H1 (cell line): ENCODE data around the gene CCDC18. TPM values are rescaled to one million over a fixed set of nuclear protein-coding genes. Genes with fewer than 3 reads are reported as not detected.
A peak's percentile ranks its signal among the peaks of the same experiment; 100 is the strongest.

Experiments
- CTCF ChIA-PET: fragments of 300-600 bp; sonication (Branson Sonifier 250); formaldehyde crosslinking; loops from one replicate; lab custom pipeline; 2021; ENCODE audit not compliant: partially characterized antibody; lab: Charles Lee
- POLR2A ChIA-PET: fragments of 300-600 bp; sonication (Branson Sonifier 250); formaldehyde crosslinking; loops from one replicate; lab custom pipeline; 2021; ENCODE audit warnings: inconsistent platforms; ENCODE audit not compliant: partially characterized antibody; lab: Charles Lee
- DNase-seq, 2 experiments: peaks; one replicate each; pipeline versions ENCODE4 v3.0.0 to v3.0.0-alpha.2; 2010 to 2022; ENCODE audit warnings: low spot score in 2 of 2, low read depth in 1 of 2, mixed read lengths in 1 of 2
- FAIRE-seq: peaks from 2 replicates; lab custom pipeline; 2011; peaks lifted over from hg19 to GRCh38; lab: Jason Lieb, UNC
- H2AFZ ChIP-seq: 2 replicates; pipeline ENCODE4 v1.8.1; 2012; ENCODE audit warnings: low read length, inconsistent platforms
- H2AK5ac ChIP-seq: 2 replicates; pipeline ENCODE4 v1.6.1; 2013; ENCODE audit warnings: low read depth, low read length
- H2BK120ac ChIP-seq: replicated peaks from 2 replicates; pipeline ENCODE3; 2013; ENCODE audit warnings: low read depth, low read length, inconsistent platforms
- H2BK12ac ChIP-seq: 2 replicates; pipeline ENCODE4 v1.6.1; 2013; ENCODE audit warnings: low read depth, low read length
- H2BK15ac ChIP-seq: 2 replicates; pipeline ENCODE4 v1.6.1; 2013; ENCODE audit warnings: low read length
- H2BK20ac ChIP-seq: 2 replicates; pipeline ENCODE4 v1.6.1; 2013; ENCODE audit warnings: low read length
- H2BK5ac ChIP-seq: 2 replicates; pipeline ENCODE4 v1.6.1; 2013; ENCODE audit warnings: low read depth, low read length
- H3K14ac ChIP-seq: 2 replicates; pipeline ENCODE4 v1.6.1; 2013; ENCODE audit warnings: inconsistent platforms; ENCODE audit not compliant: insufficient read length
- H3K18ac ChIP-seq: 2 replicates; pipeline ENCODE4 v1.6.1; 2013; ENCODE audit warnings: low read length; ENCODE audit errors: extremely low read depth
- H3K23ac ChIP-seq: 2 replicates; pipeline ENCODE4 v1.6.1; 2013; ENCODE audit warnings: inconsistent platforms; ENCODE audit not compliant: insufficient read length
- H3K23me2 ChIP-seq: 2 replicates; pipeline ENCODE4 v1.6.1; 2013; ENCODE audit warnings: low read depth, low read length
- H3K27ac ChIP-seq: 2 replicates; pipeline ENCODE4 v1.6.1; 2011; ENCODE audit warnings: low read depth, low read length, inconsistent platforms
- H3K27me3 ChIP-seq, 4 experiments: replicated peaks in 1 of 4; 1 replicate in 1 of 4; 2 replicates in 3 of 4; pipeline versions ENCODE4 v1.6.1 to v1.8.1; 2011 to 2013; ENCODE audit warnings: low read length in 3 of 4, mild to moderate bottlenecking in 3 of 4, inconsistent platforms in 2 of 4, mixed read lengths in 2 of 4, moderate library complexity in 1 of 4; ENCODE audit not compliant: control insufficient read depth in 3 of 4, insufficient read depth in 3 of 4; ENCODE audit errors: extremely low read depth in 1 of 4
- H3K36me3 ChIP-seq, 4 experiments: 2 replicates each; pipeline versions ENCODE4 v1.6.1 to v1.8.1; 2011 to 2013; ENCODE audit warnings: mild to moderate bottlenecking in 4 of 4, low read length in 3 of 4, moderate library complexity in 2 of 4, control low read depth in 1 of 4, inconsistent platforms in 1 of 4; ENCODE audit not compliant: insufficient read depth in 4 of 4, control insufficient read depth in 2 of 4
- H3K4ac ChIP-seq: replicated peaks from 2 replicates; pipeline ENCODE3; 2013; ENCODE audit warnings: low read length, low read depth, mixed read lengths, inconsistent platforms; ENCODE audit not compliant: insufficient read length
- H3K4me1 ChIP-seq, 4 experiments: replicated peaks in 1 of 4; 1 replicate in 1 of 4; 2 replicates in 3 of 4; pipeline versions ENCODE4 v1.6.1 to v1.8.1; 2011 to 2013; ENCODE audit warnings: low read length in 3 of 4, inconsistent platforms in 2 of 4, mixed read lengths in 1 of 4; ENCODE audit not compliant: insufficient read depth in 4 of 4, control insufficient read depth in 3 of 4
- H3K4me2 ChIP-seq, 2 experiments: 2 replicates each; pipeline versions ENCODE4 v1.6.1 to v1.8.1; 2011 to 2013; ENCODE audit warnings: low read depth in 2 of 2, low read length in 2 of 2, control low read depth in 1 of 2, inconsistent platforms in 1 of 2, mild to moderate bottlenecking in 1 of 2; ENCODE audit not compliant: insufficient read depth in 1 of 2
- H3K4me3 ChIP-seq, 4 experiments: fragments of 200-600, 300-600 bp in 1 of 4; sonication (generic), shearing (Covaris generic), sonication (Bioruptor Twin) in 1 of 4; 2 replicates each; pipeline versions ENCODE4 v1.5.1 to v1.8.1; 2011 to 2016; ENCODE audit warnings: low read length in 4 of 4, low read depth in 3 of 4, control low read depth in 2 of 4, inconsistent platforms in 2 of 4, mild to moderate bottlenecking in 2 of 4, mixed read lengths in 1 of 4, moderate library complexity in 1 of 4; ENCODE audit not compliant: insufficient read depth in 2 of 4; ENCODE audit errors: extremely low read depth in 1 of 4
- H3K56ac ChIP-seq: replicated peaks from 2 replicates; pipeline ENCODE3; 2013; ENCODE audit warnings: low read depth, mild to moderate bottlenecking, mixed read lengths, low read length, inconsistent platforms; ENCODE audit not compliant: insufficient read length
- H3K79me1 ChIP-seq: 2 replicates; pipeline ENCODE4 v1.6.1; 2013; ENCODE audit warnings: low read depth, low read length, control low read depth
- H3K79me2 ChIP-seq, 2 experiments: 2 replicates each; pipeline versions ENCODE4 v1.6.1 to v1.8.1; 2012 to 2013; ENCODE audit warnings: low read length in 2 of 2, mild to moderate bottlenecking in 2 of 2, inconsistent platforms in 1 of 2; ENCODE audit not compliant: insufficient read depth in 2 of 2, control insufficient read depth in 1 of 2
- H3K9ac ChIP-seq, 4 experiments: replicated peaks in 1 of 4; 1 replicate in 1 of 4; 2 replicates in 3 of 4; pipeline versions ENCODE4 v1.6.1 to v1.8.1; 2011 to 2013; ENCODE audit warnings: low read depth in 3 of 4, low read length in 3 of 4, control low read depth in 2 of 4, mild to moderate bottlenecking in 2 of 4, moderate library complexity in 2 of 4, inconsistent platforms in 1 of 4; ENCODE audit errors: extremely low read depth in 1 of 4
- H3K9me3 ChIP-seq, 2 experiments: 2 replicates each; pipeline versions ENCODE4 v1.6.1 to v1.8.1; 2012 to 2013; ENCODE audit warnings: mild to moderate bottlenecking in 2 of 2, moderate library complexity in 2 of 2, control low read depth in 1 of 2, inconsistent platforms in 1 of 2, low read depth in 1 of 2, low read length in 1 of 2, mixed read lengths in 1 of 2; ENCODE audit not compliant: insufficient read depth in 2 of 2
- H4K20me1 ChIP-seq, 2 experiments: replicated peaks in 1 of 2; 2 replicates each; pipeline versions ENCODE3 to v1.8.1; 2011 to 2013; ENCODE audit warnings: inconsistent platforms in 2 of 2, low read length in 2 of 2, mild to moderate bottlenecking in 1 of 2; ENCODE audit not compliant: insufficient read depth in 2 of 2, control insufficient read depth in 1 of 2
- H4K5ac ChIP-seq: 2 replicates; pipeline ENCODE4 v1.6.1; 2013; ENCODE audit warnings: low read length, low read depth, mixed read lengths, inconsistent platforms; ENCODE audit not compliant: insufficient read length
- H4K8ac ChIP-seq: 2 replicates; pipeline ENCODE4 v1.8.0; 2013; ENCODE audit warnings: mild to moderate bottlenecking, moderate library complexity, low read length, inconsistent platforms; ENCODE audit not compliant: insufficient read depth; ENCODE audit errors: extremely low read depth
- H4K91ac ChIP-seq: replicated peaks from 2 replicates; pipeline ENCODE3; 2013; ENCODE audit warnings: low read length, mixed read lengths, inconsistent platforms; ENCODE audit not compliant: insufficient read length
- ASH2L ChIP-seq: fragments of 200-600, 300-600 bp; sonication (generic); IDR thresholded peaks from one replicate; pipeline ENCODE4 v1.7.1; 2017; ENCODE audit warnings: low read length
- CEBPB ChIP-seq: IDR thresholded peaks from 2 replicates; pipeline ENCODE4 v1.6.1; 2012; ENCODE audit warnings: low read depth, low read length
- FOSL1 ChIP-seq: IDR thresholded peaks from 2 replicates; pipeline ENCODE4 v1.6.1; 2011; ENCODE audit warnings: mild to moderate bottlenecking, low read depth, low read length, moderate library complexity; ENCODE audit not compliant: insufficient read depth
- PHF8 ChIP-seq: fragments of 200-600 bp; sonication (generic); conservative IDR thresholded peaks from 2 replicates; pipeline ENCODE4 v1.7.1; 2012; ENCODE audit warnings: low read depth, mild to moderate bottlenecking, inconsistent platforms, low read length, moderate library complexity
- RXRA ChIP-seq: IDR thresholded peaks from 2 replicates; pipeline ENCODE4 v1.6.1; 2011; ENCODE audit warnings: low read depth, mild to moderate bottlenecking, low read length, moderate library complexity; ENCODE audit not compliant: insufficient read depth
- SAP30 ChIP-seq: fragments of 300-600 bp; sonication (generic); IDR thresholded peaks from 2 replicates; pipeline ENCODE4 v1.7.1; 2012; ENCODE audit warnings: low read length, moderate library complexity, mild to moderate bottlenecking, inconsistent platforms; ENCODE audit not compliant: insufficient read depth, insufficient replicate concordance
- SIX5 ChIP-seq: IDR thresholded peaks from 2 replicates; pipeline ENCODE4 v1.6.1; 2011; ENCODE audit warnings: mild to moderate bottlenecking, low read depth, low read length
- TBP ChIP-seq: IDR thresholded peaks from 2 replicates; pipeline ENCODE4 v1.6.1; 2011; ENCODE audit warnings: low read depth, low read length, improper control_type of control experiment
- TEAD4 ChIP-seq: IDR thresholded peaks from 2 replicates; pipeline ENCODE4 v1.6.1; 2012; ENCODE audit warnings: low read depth, low read length, inconsistent platforms, mixed read lengths
- WGBS, 2 experiments: shearing (Covaris generic) in 1 of 2; methylation state at CpG; one replicate each; pipeline versions ENCODE4 v1.1.6 to v1.1.7; 2013 to 2015; ENCODE audit warnings: low lambda C conversion rate in 2 of 2, mixed read lengths in 2 of 2, inconsistent platforms in 1 of 2, low coverage in 1 of 2, missing lambda C conversion rate in 1 of 2; ENCODE audit not compliant: insufficient replicate concordance in 2 of 2, insufficient coverage in 1 of 2, insufficient read length in 1 of 2; ENCODE audit errors: extremely low coverage in 1 of 2, missing lambda C conversion rate in 1 of 2; 5-methylcytosine and 5-hydroxymethylcytosine counted together
- polyA plus RNA-seq, 7 experiments: library from polyadenylated mRNA; depleted of rRNA in 3 of 7; stranded (reverse) in 5 of 7; unstranded in 2 of 7; fragments of >200 nt in 5 of 7; fragments of 200-250 nt in 2 of 7; gene quantifications; 1 replicate in 5 of 7; 2 replicates in 1 of 7; 4 replicates in 1 of 7; pipeline versions ENCODE4 v1.2.1 to v1.2.3, GENCODE V29; 2011 to 2013; ENCODE audit warnings: missing spikeins in 2 of 7, mixed read lengths in 2 of 7
- total RNA-seq: library from RNA; stranded (reverse); fragmentation: NEBNext Ultra II Directional; extraction: Animal tissue kit (Norgen Biotek cat#: 25700); gene quantifications from 2 replicates; pipeline ENCODE4 v1.2.1, GENCODE V29; 2021
- TF ChIP-seq, protein P1 (sequence below): IDR thresholded peaks from 2 replicates; pipeline ENCODE4 v1.6.1; 2012; ENCODE audit warnings: inconsistent platforms

The CCDC18 gene
- total and polyA plus RNA-seq, 2 of the 8 experiments (the other 6 are each of a cell fraction or from before 2014, with no cell fraction given): 3.0 to 21.2 TPM

DNA sequence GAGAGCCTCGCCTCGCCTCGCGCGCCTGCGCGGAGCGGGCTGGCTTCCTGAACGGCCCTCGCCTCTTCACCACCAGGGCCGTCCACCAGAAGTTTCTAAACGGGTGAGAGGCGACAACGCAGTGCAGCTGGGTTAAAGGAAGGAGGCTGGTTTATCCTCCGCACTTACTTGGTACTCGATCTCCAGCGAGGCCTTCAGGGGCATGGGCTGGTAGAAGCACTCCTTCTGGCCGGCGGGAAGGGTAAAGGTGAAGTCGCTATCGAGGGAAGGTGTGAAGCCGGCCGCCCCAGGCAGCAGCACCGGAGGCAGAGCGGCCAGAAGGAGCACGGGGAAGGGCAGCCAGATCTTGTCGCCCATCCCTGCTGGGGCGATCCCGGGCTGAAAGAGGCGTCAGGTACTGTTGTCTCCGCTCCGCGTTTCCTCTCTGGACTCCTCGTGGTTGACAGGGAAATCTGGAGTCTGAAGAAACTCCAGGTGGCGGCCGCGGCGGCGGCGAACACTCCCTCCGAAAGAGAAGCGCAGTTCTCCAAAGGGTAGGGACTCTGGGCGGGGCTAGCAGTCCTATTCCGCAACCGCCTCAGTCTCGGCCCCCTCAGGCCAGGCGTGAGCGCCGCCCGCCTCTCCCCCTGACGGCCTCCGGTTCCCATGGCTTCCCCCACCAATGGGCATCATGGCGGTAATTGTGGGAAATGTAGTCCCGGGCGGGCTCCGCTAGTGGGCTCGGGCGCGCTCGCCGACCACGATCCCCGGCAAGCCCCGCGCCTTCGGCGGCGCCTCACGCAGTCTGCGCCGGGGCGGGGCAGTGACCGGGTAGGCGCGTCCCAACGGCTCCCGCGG, 420 bp upstream of the CCDC18 start, which contains the start of gene TMED5:
TSS of gene TMED5 (minus strand) at position 528 of the 837 bp plus-strand sequence. CDS start at position 357, 171 bp downstream.
- H3K9me3 ChIP-seq: no peaks in the 10 kb centered on the region
- no peaks in the 10 kb centered on the region for H3K27me3 ChIP-seq
- no peak within 1 kb of the TSS; the same call in 1 of the 2 replicates for H2AK5ac ChIP-seq
- H3K27ac ChIP-seq: peak within 1 kb of the TSS; percentile 80
- peaks cover 0 to 60% of the 10 kb centered on the region in 2 experiments; a peak in 2 of 4 replicates for H3K79me2 ChIP-seq
- peak within 1 kb of the TSS; percentile 72 to 85 (median 84) for H3K9ac ChIP-seq
- POLR2A ChIA-PET: interaction anchor here (2.6 kb wide), 1 partner anchor 101 kb away, joined by 11 read pairs; the partner anchor contains the start of gene MTF2
- H3K4me1 ChIP-seq: no peaks in the 10 kb centered on the region; a peak in 1 of 7 replicates
- H3K56ac ChIP-seq: peak within 1 kb of the TSS; percentile 74
- peak within 1 kb of the TSS; percentile 75 for H4K5ac ChIP-seq
- H3K23me2 ChIP-seq: peaks cover 5% of the 10 kb centered on the region
- H2BK12ac ChIP-seq: peak within 1 kb of the TSS; percentile 61; the same call in 1 of the 2 replicates
- H3K23ac ChIP-seq: no peak within 1 kb of the TSS
- H2AFZ ChIP-seq: peak within 1 kb of the TSS; percentile 92
- H3K4me3 ChIP-seq: peak within 1 kb of the TSS; percentile 90 to 99 (median 97)
- H3K14ac ChIP-seq: no peak within 1 kb of the TSS
- peaks cover 0 to 2% of the 10 kb centered on the region in 2 experiments for H4K20me1 ChIP-seq
- peak within 1 kb of the TSS; percentile 68; the same call in 1 of the 2 replicates for H2BK15ac ChIP-seq
- CTCF ChIA-PET: no interaction called here
- no peak within 1 kb of the TSS for H2BK20ac ChIP-seq
- H2BK120ac ChIP-seq: no peak within 1 kb of the TSS
- WGBS, 2 experiments: 1% methylated on average over 74 of the region's 78 CpGs; no CpG with 5 or more reads in 1 of the 2 experiments
- H3K79me1 ChIP-seq: peaks cover 4% of the 10 kb centered on the region; the same call in 1 of the 2 replicates
- H4K91ac ChIP-seq: peak within 1 kb of the TSS; percentile 82
- peak within 1 kb of the TSS; percentile 93 for H2BK5ac ChIP-seq
- peak; percentile 91 to 92 for DNase-seq
- peak within 1 kb of the TSS; percentile 57 for H3K4ac ChIP-seq
- no peaks in the 10 kb centered on the region; a peak in 1 of 8 replicates for H3K36me3 ChIP-seq
- peak; percentile 70 for FAIRE-seq
- H3K18ac ChIP-seq: peak within 1 kb of the TSS; percentile 98
- H4K8ac ChIP-seq: peak within 1 kb of the TSS; percentile 85
- H3K4me2 ChIP-seq: peak within 1 kb of the TSS; percentile 80 to 97
- TF ChIP-seq SIX5: peak; percentile 65
- TF ChIP-seq PHF8: peak; percentile 40
- no peak for TF ChIP-seq RXRA
- TF ChIP-seq TBP: peak; percentile 75
- peak; percentile 88 for TF ChIP-seq CEBPB
- no peak for TF ChIP-seq FOSL1
- TF ChIP-seq ASH2L: peak; percentile 85
- TF ChIP-seq, protein P1, sequence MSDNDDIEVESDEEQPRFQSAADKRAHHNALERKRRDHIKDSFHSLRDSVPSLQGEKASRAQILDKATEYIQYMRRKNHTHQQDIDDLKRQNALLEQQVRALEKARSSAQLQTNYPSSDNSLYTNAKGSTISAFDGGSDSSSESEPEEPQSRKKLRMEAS: peak; percentile 64; the same call in 1 of the 2 replicates
- no peak for TF ChIP-seq TEAD4
- TF ChIP-seq SAP30: peak; percentile 62
